Sigmoid colon (tissue), 7 donors: ENCODE results near the gene PAX5. TPM values are rescaled to one million over a fixed set of nuclear protein-coding genes. Genes with fewer than 3 reads are reported as not detected.

Experiments used
- DNase-seq: peaks from one replicate; pipeline ENCODE4 v3.0.0-alpha.2; 2019
- H3K27ac ChIP-seq, 4 donors: fragments of 200-600 bp; sonication (generic); one replicate each; pipeline ENCODE4 v1.5.1; 2016 to 2019; ENCODE audit warnings: mild to moderate bottlenecking in 1 of 4
- H3K27me3 ChIP-seq, 3 donors: fragments of 200-600 bp; sonication (generic); one replicate each; pipeline ENCODE4 v1.5.1; 2019; ENCODE audit warnings: mild to moderate bottlenecking in 1 of 3
- H3K36me3 ChIP-seq, 4 donors: fragments of 200-600 bp; sonication (generic); one replicate each; pipeline ENCODE4 v1.5.1; 2016 to 2019
- H3K4me1 ChIP-seq, 4 donors: fragments of 200-600 bp; sonication (generic); one replicate each; pipeline ENCODE4 v1.5.1; 2017 to 2019
- H3K4me3 ChIP-seq, 4 donors: fragments of 200-600 bp; sonication (generic); one replicate each; pipeline ENCODE4 v1.5.1; 2017 to 2019; ENCODE audit warnings: mild to moderate bottlenecking in 2 of 4, moderate library complexity in 1 of 4
- H3K9me3 ChIP-seq, 4 donors: fragments of 200-600 bp in 3 of 4; sonication (generic) in 3 of 4; one replicate each; pipeline versions ENCODE4 v1.5.1 to v1.6.1; 2013 to 2019
- CTCF ChIP-seq, 4 experiments: fragments of 450-650 bp in 3 of 4; fragments of 200-600 bp in 1 of 4; IDR thresholded peaks; one replicate each; pipeline ENCODE4 v1.5.1; 2016 to 2019; ENCODE audit warnings: antibody characterized with exemption in 4 of 4, mild to moderate bottlenecking in 3 of 4, moderate library complexity in 2 of 4
- EP300 ChIP-seq, 4 donors: sonication (generic); formaldehyde crosslinking; IDR thresholded peaks; one replicate each; pipeline ENCODE4 v1.6.1; 2017; ENCODE audit warnings: antibody characterized with exemption in 4 of 4
- POLR2A ChIP-seq, 2 donors: fragments of 450-650 bp; IDR thresholded peaks; one replicate each; pipeline ENCODE4 v1.6.1; 2016; ENCODE audit warnings: antibody characterized with exemption in 2 of 2, mild to moderate bottlenecking in 2 of 2, moderate library complexity in 2 of 2
- POLR2AphosphoS5 ChIP-seq, 4 donors: sonication (generic); formaldehyde crosslinking; IDR thresholded peaks; one replicate each; pipeline ENCODE4 v1.6.1; 2017; ENCODE audit warnings: antibody characterized with exemption in 4 of 4
- WGBS, 2 donors: extraction: QIAGEN DNeasy Blood & Tissue Kit; methylation state at CpG; one replicate each; pipeline ENCODE4 v1.1.7; 2013; 5-methylcytosine and 5-hydroxymethylcytosine counted together
- intact Hi-C: fragments of 100-400 bp; cut with DNase I; formaldehyde crosslinking; loops from one replicate; pipeline ENCODE4 v1.15.1; 2023
- polyA plus RNA-seq, 3 donors: library from polyadenylated mRNA; stranded (reverse); fragments of 200-250 nt; gene quantifications; one replicate each; pipeline ENCODE4 v1.2.3, GENCODE V29; 2013
- total RNA-seq, 4 donors: library from RNA; depleted of rRNA; stranded (reverse); fragments of >200 nt; gene quantifications; one replicate each; pipeline ENCODE4 v1.1.0, GENCODE V29; 2016
- donor health status: healthy with polysubstance abuse.
- donor health status: Bipolar disorder and iron deficiency.
- donor health status: healthy.

PAX5 gene
- total and polyA plus RNA-seq, 7 donors: under 0.01 to 20.1 (median 0.23) TPM; not detected in 4

GRCh38 chr9:36839131-36839885 is 194.8 kb downstream of the PAX5 start:
- 81 to 88% methylated on average over 15 of the region's 15 CpGs for WGBS, 2 donors
- no peak for TF ChIP-seq CTCF (IDR thresholded peaks at IDR 0.05)
- no peak for TF ChIP-seq POLR2AphosphoS5 (IDR thresholded peaks at IDR 0.05)
- TF ChIP-seq EP300 (IDR thresholded peaks at IDR 0.05): no peak
- no peak for TF ChIP-seq POLR2A (IDR thresholded peaks at IDR 0.05)
- no peak overlapping the region for H3K4me3 ChIP-seq
- no peaks in the 10 kb centered on the region for H3K36me3 ChIP-seq
- H3K27me3 ChIP-seq: no peaks in the 10 kb centered on the region
- DNase-seq: no peak
- H3K27ac ChIP-seq: no peak overlapping the region
- no peaks in the 10 kb centered on the region for H3K4me1 ChIP-seq
- no peaks in the 10 kb centered on the region for H3K9me3 ChIP-seq
- intact Hi-C loops: no loop called here

GRCh38 chr9:36837431-36838405 is 196.3 kb downstream of the PAX5 start:
- intact Hi-C loops: no loop called here

GRCh38 chr9:36836486-36836885 is 197.6 kb downstream of the PAX5 start:
- Histone ChIP-seq H3K27me3 (no peaks in the 10 kb centered on the region), H3K36me3 (no peaks in the 10 kb centered on the region), H3K4me3 (no peak overlapping the region), H3K4me1 (no peaks in the 10 kb centered on the region), H3K9me3 (no peaks in the 10 kb centered on the region), H3K27ac (no peak overlapping the region)
- 78 to 80% methylated on average over 7 of the region's 7 CpGs for WGBS, 2 donors
- TF ChIP-seq CTCF (IDR thresholded peaks at IDR 0.05): no peak
- no peak for TF ChIP-seq POLR2A (IDR thresholded peaks at IDR 0.05)
- TF ChIP-seq EP300 (IDR thresholded peaks at IDR 0.05): no peak
- TF ChIP-seq POLR2AphosphoS5 (IDR thresholded peaks at IDR 0.05): no peak
- intact Hi-C loops: no loop called here
- no peak for DNase-seq

More at GRCh38 chr9:36837431-36838405, 196.3 kb downstream of the PAX5 start:
- H3K4me3 ChIP-seq: no peak overlapping the region
- H3K4me1 ChIP-seq: no peaks in the 10 kb centered on the region
- H3K27me3 ChIP-seq: no peaks in the 10 kb centered on the region
- H3K36me3 ChIP-seq: no peaks in the 10 kb centered on the region
- no peak for DNase-seq
- no peak overlapping the region for H3K27ac ChIP-seq
- WGBS, 2 donors: 72 to 90% methylated on average over 17 of the region's 17 CpGs
- TF ChIP-seq CTCF (IDR thresholded peaks at IDR 0.05) (no peak), EP300 (IDR thresholded peaks at IDR 0.05) (no peak), POLR2A (IDR thresholded peaks at IDR 0.05) (no peak), POLR2AphosphoS5 (IDR thresholded peaks at IDR 0.05) (no peak)
- no peaks in the 10 kb centered on the region for H3K9me3 ChIP-seq

- H3K27ac ChIP-seq: no peak overlapping the region
- H3K4me3 ChIP-seq: no peak overlapping the region
- TF ChIP-seq POLR2AphosphoS5 (IDR thresholded peaks at IDR 0.05) (no peak), EP300 (IDR thresholded peaks at IDR 0.05) (no peak), CTCF (IDR thresholded peaks at IDR 0.05) (no peak), POLR2A (IDR thresholded peaks at IDR 0.05) (no peak)
- WGBS, 2 donors: 76 to 83% methylated on average over 18 of the region's 18 CpGs
- peak; percentile 48 for DNase-seq
- H3K27me3 ChIP-seq: no peaks in the 10 kb centered on the region
- intact Hi-C loops: no loop called here
- no peaks in the 10 kb centered on the region for H3K4me1 ChIP-seq
- H3K36me3 ChIP-seq: no peaks in the 10 kb centered on the region
- H3K9me3 ChIP-seq: no peaks in the 10 kb centered on the region
These were observed 198.6 kb downstream of the PAX5 start for GRCh38 chr9:36835271-36835996.
